Stimulated activated CD4-positive, alpha-beta T cell treated with anti-CD3 and anti-CD28 coated beads, Interleukin-15, amount 100 ng/mL, for 48 hours (primary cell): ENCODE measurements around the gene DMBT1.

Experiments used
- DNase-seq, 2 donors: peaks; one replicate each; pipeline ENCODE4 v3.0.0-alpha.2; 2020; ENCODE audit warnings: low read depth in 2 of 2

DMBT1 gene

DNA sequence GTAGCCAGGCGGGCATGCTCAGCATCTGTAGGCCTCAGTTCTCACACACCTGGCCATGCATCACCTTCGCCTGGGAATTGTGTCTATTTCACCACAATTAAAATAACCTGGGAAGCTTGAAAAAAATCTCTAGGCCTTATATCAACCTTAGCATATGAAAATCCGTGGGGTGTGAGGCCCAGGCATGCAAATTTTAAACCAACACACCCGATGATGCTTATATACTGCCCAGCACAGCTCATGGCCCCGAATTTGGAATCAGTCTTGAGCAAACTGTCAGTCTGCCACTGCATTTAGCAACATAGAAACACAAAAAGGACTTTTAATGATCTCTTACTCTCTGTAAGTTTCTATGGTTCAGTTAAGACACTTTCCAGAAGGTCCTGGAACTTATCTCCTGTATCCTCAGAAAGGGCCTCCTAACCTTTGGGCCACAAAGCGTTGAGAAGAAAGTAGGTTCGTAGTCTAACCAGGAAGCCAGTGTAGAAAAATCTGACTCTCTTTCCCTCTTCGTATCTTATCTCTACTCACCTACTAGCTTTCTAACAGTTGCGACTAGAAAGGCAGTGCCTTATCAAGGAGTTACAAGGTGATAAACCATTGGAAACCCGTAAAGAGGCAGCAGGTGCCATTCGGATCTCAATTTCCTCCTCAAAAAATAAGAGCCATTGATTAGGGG, 12.0 kb upstream of the DMBT1 start:
- DNase-seq: no peak

DNA sequence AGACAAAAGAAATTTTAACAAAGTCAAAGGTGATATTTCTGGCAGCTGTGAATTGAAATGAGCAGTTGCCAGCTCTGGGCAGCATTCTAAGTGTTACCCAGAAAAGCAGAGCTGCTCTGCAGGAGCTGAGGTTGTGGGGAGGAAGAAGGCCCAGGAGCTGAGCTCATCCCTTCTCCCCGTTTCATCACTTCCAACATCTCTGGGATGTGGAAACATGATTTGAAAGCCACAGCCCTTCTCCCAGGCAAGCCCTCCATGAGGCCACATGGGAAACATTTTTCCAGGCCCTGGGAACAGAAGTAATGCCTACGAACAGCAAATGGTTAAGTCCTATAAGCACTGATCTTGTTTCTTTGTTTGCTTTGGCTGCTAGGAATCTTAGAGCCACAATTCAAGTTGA, 10.9 kb upstream of the DMBT1 start:
- DNase-seq: no peak

DNA sequence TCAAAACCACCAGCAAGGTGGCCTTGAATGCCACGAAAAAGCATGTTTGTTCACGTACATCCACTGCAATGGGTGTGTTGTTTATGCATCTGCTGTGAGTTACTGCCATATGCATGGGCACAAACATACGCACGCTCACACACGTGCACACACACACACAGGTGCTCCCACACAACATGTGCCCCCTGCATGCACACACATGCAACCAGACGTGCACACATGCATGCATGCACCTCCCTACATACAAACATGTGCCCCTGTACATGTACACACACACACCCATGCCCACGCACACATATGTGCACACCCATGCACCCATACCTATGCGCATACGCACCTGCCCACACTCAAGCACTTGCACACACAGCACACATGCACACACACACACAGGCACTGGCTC, 10.1 kb upstream of the DMBT1 start:
- no peak for DNase-seq

- no peak for DNase-seq
Observed at GRCh38 chr10:122550983-122551382, 9.6 kb upstream of the DMBT1 start.

DNA sequence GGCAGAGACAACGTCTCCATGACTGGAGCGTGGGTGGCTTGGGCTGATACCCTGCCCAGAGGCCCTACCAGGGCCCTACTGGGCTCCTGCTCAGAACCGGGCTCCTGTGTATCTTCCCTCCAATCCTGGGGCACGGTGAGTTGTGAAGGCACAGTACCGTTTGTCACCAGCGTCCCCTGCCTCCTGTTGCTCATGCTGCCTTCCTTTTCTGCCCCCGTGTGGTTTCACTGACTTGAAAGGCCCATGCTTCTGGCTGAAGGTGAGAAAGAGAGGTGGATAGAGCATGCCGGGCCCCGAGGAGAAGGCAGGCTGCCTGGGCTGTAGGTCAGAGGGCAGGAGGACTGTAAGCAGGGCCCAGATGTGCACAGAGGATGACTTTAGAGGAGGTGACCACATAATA, 9.1 kb upstream of the DMBT1 start:
- DNase-seq: peak; percentile 42 to 52

GRCh38 chr10:122553341-122553740, 7.2 kb upstream of the DMBT1 start:
- no peak for DNase-seq

GRCh38 chr10:122554131-122555036, 6.2 kb upstream of the DMBT1 start:
- no peak for DNase-seq

DNA sequence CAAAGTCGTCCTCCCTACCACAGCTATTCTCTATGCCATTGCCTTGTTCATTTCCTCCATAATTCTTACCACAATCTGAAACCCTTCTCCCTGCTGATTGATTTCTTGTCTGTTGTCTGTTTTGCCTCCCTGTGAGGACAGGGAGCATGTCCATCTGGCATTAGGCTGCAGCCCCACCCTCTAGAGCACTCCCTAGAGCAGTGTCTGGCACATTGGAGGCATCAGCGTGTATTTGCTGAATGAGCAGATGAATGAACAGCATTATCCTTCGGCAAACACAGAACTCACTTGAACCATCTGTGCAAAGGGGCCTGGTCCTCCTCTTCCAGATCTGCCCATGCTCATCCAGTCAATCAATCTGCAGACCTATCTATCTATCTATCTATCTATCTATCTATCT, 5.1 kb upstream of the DMBT1 start:
- DNase-seq: no peak

DNA sequence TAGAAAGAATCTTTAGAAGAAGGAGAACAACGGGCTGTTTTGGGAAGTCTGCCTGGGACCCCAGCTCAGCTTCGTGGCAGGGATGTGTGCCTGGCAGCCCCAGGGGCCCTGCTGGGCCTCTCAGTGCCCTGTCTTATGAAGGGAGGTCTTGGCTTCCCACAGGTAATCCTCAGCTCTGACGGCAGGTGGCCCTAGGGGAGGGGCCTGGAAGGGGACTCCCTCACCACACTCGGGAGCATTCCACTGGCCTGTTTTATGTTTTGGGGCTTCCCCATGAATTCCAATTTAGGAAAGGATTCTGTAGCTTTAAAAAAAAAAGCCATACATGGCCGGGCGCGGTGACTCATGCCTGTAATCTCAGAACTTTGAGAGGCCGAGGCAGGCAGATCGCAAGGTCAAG, 3.0 kb upstream of the DMBT1 start:
- no peak for DNase-seq

- no peak for DNase-seq
Observed at GRCh38 chr10:122558452-122558851, 2.1 kb upstream of the DMBT1 start.

DNA sequence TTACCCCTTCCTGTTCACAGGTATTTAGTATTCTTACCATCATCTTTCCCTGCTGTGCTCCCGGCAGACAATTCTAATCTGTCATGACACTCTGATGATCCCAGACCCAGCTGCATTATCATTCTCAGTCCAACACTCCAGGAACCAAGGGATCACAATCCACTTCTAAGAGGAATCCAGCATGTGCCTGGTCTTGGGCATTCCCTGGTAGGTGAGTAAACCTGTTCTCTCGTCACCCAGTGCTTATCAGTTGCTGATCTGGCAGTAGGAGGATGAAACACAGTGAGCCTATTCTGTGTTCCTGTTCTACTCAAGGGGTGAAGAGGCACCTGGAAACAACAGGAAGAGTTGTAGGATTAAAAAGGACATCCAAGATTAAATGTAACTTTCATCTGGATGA, 1.3 kb upstream of the DMBT1 start:
- DNase-seq: no peak

DNA sequence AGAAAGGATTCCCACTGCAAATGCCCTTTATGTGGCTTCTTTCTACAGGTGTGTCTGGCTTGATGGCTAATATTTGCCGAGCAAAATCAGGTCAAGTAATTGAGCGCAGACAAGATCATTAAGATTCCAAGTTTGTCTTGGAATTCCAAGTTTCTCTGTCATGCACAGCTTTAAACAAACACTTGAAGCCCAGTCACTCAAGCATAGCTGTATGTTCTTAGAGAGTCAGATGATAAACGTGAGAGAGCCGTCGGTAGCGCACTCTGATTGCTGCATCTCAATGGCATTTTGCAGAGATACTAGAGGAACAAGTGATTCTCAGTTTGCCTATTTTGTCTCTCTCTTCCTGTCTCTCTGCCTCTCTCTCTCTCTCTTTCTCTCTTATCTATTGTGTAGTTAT, 658 bp downstream of the DMBT1 start:
- DNase-seq: no peak

- DNase-seq: no peak
Observed at GRCh38 chr10:122561792-122562191, 1.2 kb downstream of the DMBT1 start.

- DNase-seq: no peak
Observed at GRCh38 chr10:122564980-122565379, 4.4 kb downstream of the DMBT1 start.

GRCh38 chr10:122565766-122566206, 5.2 kb downstream of the DMBT1 start:
- peak; percentile 32 to 62 for DNase-seq

DNA sequence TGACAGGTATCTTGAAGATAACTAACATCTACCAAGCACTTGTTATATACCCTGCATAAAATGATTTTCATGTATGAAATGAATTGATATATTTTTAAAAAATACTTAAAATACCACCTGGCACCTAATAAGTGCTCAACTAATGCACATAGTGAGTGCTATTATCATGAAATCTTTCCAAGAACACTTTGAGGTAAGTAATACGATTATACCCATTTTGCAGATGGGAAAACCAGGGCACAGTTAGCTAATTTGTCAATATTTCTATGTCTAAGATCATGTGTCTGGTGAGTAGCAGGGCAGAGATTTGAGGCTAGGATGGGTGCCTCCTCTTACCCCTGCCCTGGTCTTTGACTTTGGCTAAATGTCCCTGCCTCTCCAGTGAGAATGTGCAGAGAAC, 6.1 kb downstream of the DMBT1 start:
- DNase-seq: no peak

DNA sequence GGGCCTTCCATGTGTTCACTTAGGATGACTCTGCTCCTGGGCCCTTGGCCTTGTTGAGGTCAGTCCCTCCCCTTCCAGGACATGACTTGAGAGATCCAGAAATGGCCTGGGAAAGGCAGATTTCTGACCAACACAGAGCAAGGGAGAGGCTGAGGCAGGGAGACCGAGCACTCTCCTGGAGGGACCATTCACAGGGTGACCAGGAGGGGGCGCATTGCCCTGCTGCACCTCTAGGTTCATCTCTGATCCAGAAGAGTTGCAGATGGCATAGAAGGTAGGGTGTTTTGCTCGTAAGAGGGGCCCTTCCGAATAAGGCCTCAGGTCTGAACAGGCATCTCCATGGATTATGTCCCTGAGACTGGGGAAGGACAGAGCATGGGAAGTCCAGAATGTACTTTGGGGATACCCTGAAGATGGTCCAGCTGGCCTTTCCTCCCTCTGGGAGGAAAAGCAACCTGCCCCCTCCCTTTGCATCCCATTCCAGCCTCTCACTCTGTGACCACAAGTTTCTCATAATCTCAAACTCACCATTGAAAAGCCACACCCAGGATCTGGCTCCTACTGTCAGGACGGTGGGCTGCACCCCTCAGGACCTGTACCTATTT, 6.6 kb downstream of the DMBT1 start:
- peak; percentile 8 to 16 for DNase-seq

DNA sequence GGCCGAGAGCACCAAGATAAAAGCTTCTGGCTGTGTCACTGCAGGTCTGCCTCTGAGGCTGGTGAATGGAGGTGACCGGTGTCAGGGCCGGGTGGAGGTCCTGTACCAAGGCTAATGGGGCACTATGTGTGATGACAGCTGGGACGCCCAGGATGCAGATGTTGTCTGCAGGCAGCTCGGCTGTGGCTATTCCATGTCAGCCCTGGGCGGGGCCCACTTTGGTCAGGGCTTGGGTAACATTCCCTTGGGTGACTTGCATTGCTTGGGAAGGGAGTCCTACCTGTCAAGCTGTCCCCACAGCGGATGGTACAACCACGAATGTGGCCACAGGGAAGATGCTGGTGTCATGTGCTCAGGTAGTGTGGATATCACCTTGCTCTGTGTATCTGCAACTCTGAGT, 8.0 kb downstream of the DMBT1 start:
- no peak for DNase-seq

GRCh38 chr10:122570920-122571319, 10.4 kb downstream of the DMBT1 start:
- no peak for DNase-seq

GRCh38 chr10:122571892-122572291, 11.3 kb downstream of the DMBT1 start:
- DNase-seq: no peak

- DNase-seq: no peak
Observed at GRCh38 chr10:122575776-122576175, 15.2 kb downstream of the DMBT1 start.

DNA sequence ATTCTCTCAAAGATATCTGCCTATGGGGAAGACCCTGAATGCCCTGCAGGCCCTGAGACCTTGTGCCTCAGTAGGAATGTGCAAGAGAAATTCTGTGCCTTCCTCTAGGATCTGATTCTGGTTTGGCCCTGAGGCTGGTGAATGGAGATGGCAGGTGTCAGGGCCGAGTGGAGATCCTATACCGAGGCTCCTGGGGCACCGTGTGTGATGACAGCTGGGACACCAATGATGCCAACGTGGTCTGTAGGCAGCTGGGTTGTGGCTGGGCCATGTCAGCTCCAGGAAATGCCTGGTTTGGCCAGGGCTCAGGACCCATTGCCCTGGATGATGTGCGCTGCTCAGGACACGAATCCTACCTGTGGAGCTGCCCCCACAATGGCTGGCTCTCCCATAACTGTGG, 15.7 kb downstream of the DMBT1 start:
- no peak for DNase-seq
